Hematopoietic multipotent progenitor cell treated with erythropoietin and hydrocortisone succinate and interleukin-3 and kit ligand, for 17 days (in vitro differentiated cells): Measurements from ENCODE around the gene GLYATL2.

ENCODE experiments used
- DNase-seq: peaks from one replicate; pipeline ENCODE4 v3.0.0-alpha.2; 2015; ENCODE audit warnings: low spot score

Gene GLYATL2

DNA sequence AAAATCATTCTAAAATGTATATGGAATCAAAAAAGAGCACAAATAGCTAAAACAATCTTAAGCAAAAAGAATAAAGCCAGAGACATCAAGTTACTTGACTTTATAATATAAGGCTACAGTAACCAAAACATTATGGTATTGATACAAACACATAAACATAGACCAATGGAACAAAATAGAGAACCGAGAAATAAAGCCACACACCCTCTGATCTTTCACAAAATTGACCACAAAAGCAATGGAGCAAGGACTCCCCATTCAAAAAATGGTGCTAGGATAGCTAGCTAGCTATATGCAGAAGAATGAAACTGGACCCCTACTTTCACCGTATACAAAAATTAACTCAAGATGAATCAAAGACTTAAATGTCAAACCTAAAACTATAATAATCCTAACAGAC lies 43.2 kb downstream of the GLYATL2 start:
- DNase-seq = no peak

DNA sequence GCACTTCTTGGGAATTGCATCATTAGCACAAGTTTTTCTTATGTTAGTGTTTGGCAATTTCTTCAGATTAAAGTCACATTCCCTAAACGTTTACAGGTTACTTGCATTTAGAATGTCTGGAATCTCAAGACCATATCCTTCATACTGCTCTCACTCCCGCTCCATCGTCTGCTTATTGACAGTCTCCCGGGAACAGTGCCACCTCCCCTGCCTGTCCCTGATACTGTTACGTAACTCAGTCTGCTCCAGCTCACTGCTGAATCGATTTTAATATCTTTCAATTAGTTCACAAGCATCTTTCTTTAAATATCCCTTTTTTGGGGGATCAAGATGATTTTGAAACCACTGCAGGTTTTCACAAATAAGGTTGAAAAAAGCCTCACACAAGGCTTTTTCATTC lies 48.2 kb downstream of the GLYATL2 start:
- DNase-seq = no peak

DNA sequence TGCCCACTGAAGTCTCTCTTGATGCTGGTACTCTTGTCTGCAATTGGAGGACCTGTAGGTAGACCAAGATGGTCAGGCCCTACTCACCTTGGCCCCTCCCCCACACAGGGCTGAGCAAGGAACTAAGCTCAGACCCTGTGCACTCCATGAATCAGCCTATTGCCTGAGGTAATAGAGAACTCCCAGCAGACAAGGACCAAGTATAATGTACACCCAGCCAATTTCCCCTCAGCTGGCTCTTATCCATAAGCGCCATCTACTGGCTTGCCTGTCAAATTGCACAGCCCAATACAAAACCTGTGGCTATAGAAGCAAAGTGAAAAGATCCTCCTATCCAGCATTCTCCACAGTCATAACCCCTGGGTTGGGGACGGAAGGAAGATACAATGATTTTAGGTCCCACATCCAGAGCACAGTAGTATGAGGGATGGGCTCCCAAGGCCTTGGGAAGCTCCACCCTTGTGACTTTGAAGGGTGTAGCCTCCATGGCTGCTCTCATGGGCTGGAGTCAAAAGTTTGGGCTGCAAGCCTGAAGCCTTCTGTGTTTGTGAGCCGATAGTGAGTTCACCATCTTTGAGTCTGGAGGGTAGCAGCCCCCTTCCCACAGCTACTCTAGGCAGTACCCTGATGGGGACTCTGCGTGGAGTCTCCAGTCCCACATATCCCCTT lies 56.0 kb downstream of the GLYATL2 start:
- peak; percentile 64 for DNase-seq

DNA sequence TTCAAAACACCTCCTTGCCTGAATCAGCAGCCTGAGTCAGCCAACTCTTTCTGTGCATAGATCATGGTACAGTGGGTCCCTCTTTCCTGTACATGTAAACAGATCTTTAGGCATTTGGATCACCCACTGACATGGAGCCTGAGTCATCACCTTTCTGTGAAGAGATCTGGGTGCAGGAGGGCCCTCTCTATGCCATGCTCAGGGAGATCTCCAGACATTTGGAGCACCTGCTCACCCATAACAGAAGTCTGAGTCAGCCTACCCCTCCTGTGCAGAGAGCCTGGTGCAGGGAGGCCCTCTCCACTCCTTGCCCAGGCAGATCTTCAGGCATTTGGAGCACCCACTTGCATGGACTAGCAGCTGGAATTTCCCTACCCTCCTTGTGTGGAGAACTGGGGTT lies 56.6 kb downstream of the GLYATL2 start:
- DNase-seq = peak; percentile 33

DNA sequence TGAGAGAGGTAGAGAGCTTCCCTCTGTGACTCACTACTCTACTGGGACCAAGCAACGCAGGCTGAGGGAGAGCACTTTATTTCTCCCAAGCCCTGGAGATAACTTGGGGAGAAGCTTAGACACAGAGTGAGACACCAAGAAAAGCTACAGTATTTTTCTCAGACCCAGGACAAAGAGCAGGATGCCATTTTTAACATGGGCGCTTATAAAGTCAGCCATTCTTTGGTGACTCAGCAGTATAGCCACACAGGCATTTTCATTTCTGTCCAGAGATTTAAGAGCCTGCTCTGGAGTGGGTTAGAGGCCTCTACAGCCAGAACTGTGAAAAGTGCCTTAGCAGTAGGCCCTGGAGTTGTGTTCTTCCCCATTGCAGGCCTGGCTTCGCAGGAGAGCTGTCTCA lies 57.8 kb downstream of the GLYATL2 start:
- no peak for DNase-seq

DNA sequence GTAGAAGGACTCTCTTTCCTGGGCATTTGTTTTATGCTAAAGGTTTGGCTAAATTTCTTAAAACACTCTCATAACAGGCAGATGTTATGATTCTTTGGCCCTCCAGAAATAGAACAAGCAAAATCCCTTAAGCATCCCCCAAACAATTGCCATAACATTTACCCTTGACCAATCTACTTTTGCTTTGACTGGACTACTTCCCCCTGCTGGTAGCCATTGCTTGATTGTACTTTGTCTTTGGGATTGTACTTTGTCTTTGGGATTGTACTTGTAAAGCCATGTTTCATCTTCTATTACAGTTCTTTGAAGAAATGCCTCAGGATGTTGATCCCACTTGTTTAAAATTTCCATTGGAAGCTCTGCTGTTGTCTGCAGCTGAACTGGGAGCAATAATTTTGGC lies 59.5 kb downstream of the GLYATL2 start:
- no peak for DNase-seq
